Kidney (tissue), 14 donors: ENCODE data around the gene BRINP1. TPM values are rescaled to one million over a fixed set of nuclear protein-coding genes. Genes with fewer than 3 reads are reported as not detected.
A peak's percentile ranks its signal among the peaks of the same experiment; 100 is the strongest.

Experiments
- DNase-seq, 5 donors: peaks; one replicate each; pipeline ENCODE4 v3.0.0-alpha.2; 2013 to 2020
- FAIRE-seq: peaks from 2 replicates; lab custom pipeline; 2012; peaks lifted over from hg19 to GRCh38; lab: Jason Lieb, UNC
- H3K27ac ChIP-seq, 2 donors: one replicate each; pipeline ENCODE4 v1.7.0; 2013; ENCODE audit warnings: low read depth in 2 of 2, low read length in 2 of 2, inconsistent platforms in 1 of 2
- H3K27me3 ChIP-seq: one replicate; pipeline ENCODE4 v1.7.1; 2013; ENCODE audit warnings: low read length, inconsistent platforms; ENCODE audit not compliant: control insufficient read depth, insufficient read depth
- H3K36me3 ChIP-seq, 3 donors: one replicate each; pipeline versions ENCODE4 v1.7.0 to v1.7.1; 2013; ENCODE audit warnings: low read length in 3 of 3, control low read depth in 1 of 3, inconsistent platforms in 1 of 3; ENCODE audit not compliant: insufficient read depth in 3 of 3, control insufficient read depth in 2 of 3
- H3K4me1 ChIP-seq, 3 donors: one replicate each; pipeline versions ENCODE4 v1.7.0 to v1.7.1; 2013; ENCODE audit warnings: low read length in 3 of 3, inconsistent platforms in 1 of 3, low read depth in 1 of 3; ENCODE audit not compliant: control insufficient read depth in 2 of 3, insufficient read depth in 2 of 3
- H3K4me3 ChIP-seq, 3 donors: one replicate each; pipeline versions ENCODE4 v1.7.0 to v1.8.1; 2013; ENCODE audit warnings: low read length in 3 of 3, control low read depth in 1 of 3, inconsistent platforms in 1 of 3
- H3K9ac ChIP-seq, 3 donors: one replicate each; pipeline versions ENCODE4 v1.7.0 to v1.7.1; 2013; ENCODE audit warnings: low read length in 3 of 3, control low read depth in 1 of 3, inconsistent platforms in 1 of 3
- H3K9me3 ChIP-seq, 3 donors: one replicate each; pipeline versions ENCODE4 v1.7.0 to v1.7.1; 2013; ENCODE audit warnings: low read length in 3 of 3, control low read depth in 1 of 3, inconsistent platforms in 1 of 3; ENCODE audit not compliant: control insufficient read depth in 2 of 3, insufficient read depth in 1 of 3
- intact Hi-C: fragments of 100-400 bp; cut with DNase I; formaldehyde crosslinking; loops from one replicate; pipeline ENCODE4 v1.11.1; 2022
- polyA plus RNA-seq: library from polyadenylated mRNA; stranded (reverse); fragments of 350-450 nt; fragmentation: Illumina TruSeq; extraction: RNeasy Lipid Tissue Mini Kit (QIAGEN cat#74804); gene quantifications from one replicate; pipeline ENCODE4 v1.2.3, GENCODE V29; 2014; ENCODE audit warnings: low read depth, low replicate concordance; ENCODE audit not compliant: insufficient read depth
- total RNA-seq: library from RNA; stranded (reverse); fragmentation: NEBNext Ultra II Directional; extraction: Animal tissue kit (Norgen Biotek cat#: 25700); gene quantifications from one replicate; pipeline ENCODE4 v1.2.1, GENCODE V29; 2021
- TF ChIP-seq, protein P1 (sequence below): IDR thresholded peaks from 3 replicates; pipeline ENCODE4 v1.5.1; 2012; ENCODE audit warnings: mild to moderate bottlenecking, moderate library complexity, borderline replicate concordance; ENCODE audit not compliant: insufficient read depth; ENCODE audit errors: extremely low read depth
- donor health status: control.
- donor health status: control.
- donor health status: control.
- donor health status: control.
- donor health status: control.
- donor health status: DM: yes; HTN: yes; CAD: no.
- donor health status: Normal renal cell carcinoma (clear cell type).

The BRINP1 gene
- total and polyA plus RNA-seq, 2 donors from 2014 or later = 0.84 to 1.4 TPM

DNA sequence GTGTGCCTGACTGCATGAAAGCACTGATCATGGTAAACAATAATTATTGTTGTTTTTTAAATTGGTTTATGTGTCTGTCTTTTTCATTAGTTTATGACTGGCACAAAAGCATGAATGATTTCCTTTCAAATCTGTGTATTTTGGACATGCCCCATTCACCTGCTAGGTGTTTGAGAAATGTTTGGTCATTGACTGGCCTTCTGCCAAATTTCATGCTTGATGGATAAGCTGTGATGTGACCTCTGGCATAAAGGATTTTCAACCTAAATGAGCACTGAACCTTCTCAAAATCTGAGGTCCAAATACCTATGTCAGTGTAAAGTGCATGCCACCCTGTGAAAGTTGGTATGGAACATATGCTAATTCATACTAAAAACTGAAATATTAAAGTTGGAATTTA is 204.5 kb downstream of the BRINP1 start:
- TF ChIP-seq, protein P1, sequence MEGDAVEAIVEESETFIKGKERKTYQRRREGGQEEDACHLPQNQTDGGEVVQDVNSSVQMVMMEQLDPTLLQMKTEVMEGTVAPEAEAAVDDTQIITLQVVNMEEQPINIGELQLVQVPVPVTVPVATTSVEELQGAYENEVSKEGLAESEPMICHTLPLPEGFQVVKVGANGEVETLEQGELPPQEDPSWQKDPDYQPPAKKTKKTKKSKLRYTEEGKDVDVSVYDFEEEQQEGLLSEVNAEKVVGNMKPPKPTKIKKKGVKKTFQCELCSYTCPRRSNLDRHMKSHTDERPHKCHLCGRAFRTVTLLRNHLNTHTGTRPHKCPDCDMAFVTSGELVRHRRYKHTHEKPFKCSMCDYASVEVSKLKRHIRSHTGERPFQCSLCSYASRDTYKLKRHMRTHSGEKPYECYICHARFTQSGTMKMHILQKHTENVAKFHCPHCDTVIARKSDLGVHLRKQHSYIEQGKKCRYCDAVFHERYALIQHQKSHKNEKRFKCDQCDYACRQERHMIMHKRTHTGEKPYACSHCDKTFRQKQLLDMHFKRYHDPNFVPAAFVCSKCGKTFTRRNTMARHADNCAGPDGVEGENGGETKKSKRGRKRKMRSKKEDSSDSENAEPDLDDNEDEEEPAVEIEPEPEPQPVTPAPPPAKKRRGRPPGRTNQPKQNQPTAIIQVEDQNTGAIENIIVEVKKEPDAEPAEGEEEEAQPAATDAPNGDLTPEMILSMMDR = no peak
- H3K36me3 ChIP-seq = no peaks in the 10 kb centered on the region
- no peak for FAIRE-seq
- H3K27me3 ChIP-seq = no peaks in the 10 kb centered on the region
- H3K9me3 ChIP-seq = no peaks in the 10 kb centered on the region
- intact Hi-C loops = no loop called here
- DNase-seq = peak in 2 of 5 donors; percentile 29 to 49
- H3K4me3 ChIP-seq = no peak overlapping the region
- peaks cover 0 to 2% (median 0%) of the 10 kb centered on the region in 3 donors for H3K4me1 ChIP-seq
- no peak overlapping the region for H3K9ac ChIP-seq
- H3K27ac ChIP-seq = no peak overlapping the region

DNA sequence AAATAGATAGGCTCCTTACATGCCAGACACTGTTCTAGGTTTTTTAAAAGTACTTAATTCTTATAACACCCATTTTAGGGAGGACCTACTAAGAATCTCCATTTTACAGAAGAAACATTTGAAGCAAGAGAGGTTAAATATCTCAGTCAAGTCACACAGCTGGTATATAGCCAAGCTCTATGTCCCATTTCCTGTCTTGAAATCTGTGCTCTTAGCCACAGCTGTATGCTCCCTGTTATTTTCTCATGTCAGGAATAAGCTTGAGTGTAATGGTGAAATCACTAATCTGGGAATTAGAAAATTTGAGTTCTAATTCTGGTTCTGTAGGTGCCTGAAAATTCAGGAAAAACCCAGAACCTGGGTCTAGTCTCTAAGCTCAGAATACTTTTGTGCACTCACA is 208.7 kb downstream of the BRINP1 start:
- H3K36me3 ChIP-seq = no peaks in the 10 kb centered on the region
- H3K4me3 ChIP-seq = no peak overlapping the region
- TF ChIP-seq, protein P1 = no peak
- no peak overlapping the region for H3K27ac ChIP-seq
- no peaks in the 10 kb centered on the region for H3K27me3 ChIP-seq
- H3K4me1 ChIP-seq = peaks cover 0 to 2% (median 0%) of the 10 kb centered on the region in 3 donors
- no peak for FAIRE-seq
- DNase-seq = no peak
- H3K9me3 ChIP-seq = no peaks in the 10 kb centered on the region
- H3K9ac ChIP-seq = no peak overlapping the region
- intact Hi-C loops = no loop called here

DNA sequence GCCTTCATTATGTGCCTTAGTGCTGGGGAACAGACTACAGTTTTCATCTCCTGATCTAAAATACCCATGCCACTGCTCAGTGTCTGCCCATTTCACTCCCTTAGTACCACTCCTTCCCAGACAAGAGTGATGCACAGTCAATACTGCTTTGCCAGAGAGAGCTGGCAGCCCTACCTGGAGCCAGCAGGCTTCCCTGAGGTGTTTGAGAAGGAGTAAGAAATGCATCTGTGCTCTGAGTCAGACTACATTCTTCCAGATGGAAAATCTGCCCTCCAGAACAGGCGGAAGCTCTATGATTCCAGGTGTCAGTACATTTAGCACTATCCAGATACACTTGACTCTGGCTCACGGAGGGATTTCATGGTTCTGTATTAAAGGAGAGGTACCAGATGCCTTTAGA is 209.8 kb downstream of the BRINP1 start:
- Histone ChIP-seq H3K36me3 (no peaks in the 10 kb centered on the region), H3K4me3 (no peak overlapping the region), H3K9me3 (no peaks in the 10 kb centered on the region), H3K4me1 (no peaks in the 10 kb centered on the region), H3K27ac (no peak overlapping the region), H3K9ac (no peak overlapping the region), H3K27me3 (no peaks in the 10 kb centered on the region)
- no peak for FAIRE-seq
- no peak for DNase-seq
- TF ChIP-seq, protein P1 = no peak
- intact Hi-C loops = no loop called here

DNA sequence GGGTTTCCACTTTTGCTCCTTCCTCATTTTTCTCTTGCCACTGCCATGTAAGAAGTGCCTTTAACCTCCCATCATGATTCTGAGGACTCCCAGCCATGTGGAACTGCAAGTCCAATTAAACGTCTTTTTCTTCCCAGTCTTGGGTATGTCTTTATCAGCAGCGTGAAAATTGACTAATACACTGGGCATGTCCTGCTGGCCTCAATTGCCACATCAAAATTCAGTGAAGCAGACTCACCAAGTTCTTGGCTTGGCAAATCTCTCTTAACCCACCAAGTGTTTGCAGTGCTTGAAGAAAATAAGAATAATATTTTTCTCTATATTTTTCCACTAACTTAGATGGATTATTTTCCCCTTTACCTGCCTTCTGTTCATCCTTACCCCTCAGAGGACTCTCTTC is 212.0 kb downstream of the BRINP1 start:
- DNase-seq (no peak), FAIRE-seq (no peak)
- no peaks in the 10 kb centered on the region for H3K4me1 ChIP-seq
- H3K4me3 ChIP-seq = no peak overlapping the region
- H3K9ac ChIP-seq = no peak overlapping the region
- H3K9me3 ChIP-seq = no peaks in the 10 kb centered on the region
- H3K27me3 ChIP-seq = no peaks in the 10 kb centered on the region
- no peaks in the 10 kb centered on the region for H3K36me3 ChIP-seq
- intact Hi-C loops = no loop called here
- no peak overlapping the region for H3K27ac ChIP-seq
- TF ChIP-seq, protein P1 = no peak
